ENCODE data around the gene INAVA. TPM values are rescaled to one million over a fixed set of nuclear protein-coding genes. Genes with fewer than 3 reads are reported as not detected.

INAVA gene
- total RNA-seq, 1 experiment from 2014 or later, result 36.8 TPM

GRCh38 chr1:200922406-200922805, 27.7 kb downstream of the INAVA start:
- Histone ChIP-seq H2BK20ac (ENCODE audit: low read depth, low read length, poor library complexity, severe bottlenecking) (no peak overlapping the region), H3K9ac (ENCODE audit: extremely low read depth, insufficient read length, low read length) (no peak overlapping the region), H4K8ac (replicated peaks; ENCODE audit: insufficient read length, low read depth, low read length) (no peak overlapping the region), H2BK120ac (ENCODE audit: low read depth, low read length, poor library complexity, severe bottlenecking) (no peak overlapping the region), H2BK15ac (ENCODE audit: low read depth, low read length) (no peak overlapping the region), H2BK12ac (ENCODE audit: insufficient read length, low read depth, low read length) (no peak overlapping the region), H3K4me1 (ENCODE audit: insufficient read depth, low read length) (peaks cover 3% of the 10 kb centered on the region; the same call in 1 of the 2 replicates), H4K91ac (ENCODE audit: insufficient read length, low read depth, low read length) (no peak overlapping the region), H3K79me2 (ENCODE audit: insufficient read depth, low read length) (no peaks in the 10 kb centered on the region), H3K4me2 (ENCODE audit: insufficient read depth, insufficient read length, low read length) (no peak overlapping the region), H3T11ph (ENCODE audit: low read length) (no peak overlapping the region), H3K79me1 (ENCODE audit: insufficient read depth, low read depth, low read length, poor library complexity, severe bottlenecking) (no peaks in the 10 kb centered on the region), H3K9me3 (ENCODE audit: control insufficient read depth, low read depth, low read length) (no peaks in the 10 kb centered on the region), H3K23ac (ENCODE audit: insufficient read length, low read depth, low read length) (no peak overlapping the region), H3K14ac (ENCODE audit: insufficient read depth, low read length) (no peak overlapping the region; the same call in 1 of the 2 replicates), H3K27ac (ENCODE audit: insufficient read length, low read depth, low read length) (no peak overlapping the region), H2BK5ac (ENCODE audit: insufficient read length, low read length) (no peak overlapping the region), H3K18ac (ENCODE audit: insufficient read length, low read depth, low read length) (no peak overlapping the region), H2AK5ac (ENCODE audit: insufficient read length, low read length) (no peak overlapping the region), H3K23me2 (ENCODE audit: insufficient read length, low read depth, low read length, poor library complexity, severe bottlenecking) (no peaks in the 10 kb centered on the region), H4K20me1 (ENCODE audit: control insufficient read depth, insufficient read depth, insufficient read length) (no peaks in the 10 kb centered on the region), H3K56ac (ENCODE audit: insufficient read length, low read depth, low read length) (no peak overlapping the region), H3K4ac (ENCODE audit: low read depth, low read length) (no peak overlapping the region), H2AFZ (ENCODE audit: low read length) (no peak overlapping the region), H4K5ac (ENCODE audit: insufficient read length, low read depth, low read length) (no peak overlapping the region), H3K27me3 (ENCODE audit: insufficient read depth, low read length) (no peaks in the 10 kb centered on the region)
- no peak overlapping the region for H3K27ac Mint-ChIP-seq
- H3K36me3 Mint-ChIP-seq (ENCODE audit: insufficient read depth in 1 of 3, low read depth in 3 of 3), result no peaks in the 10 kb centered on the region
- DNase-seq, result no peak
- no peaks in the 10 kb centered on the region for H3K9me3 Mint-ChIP-seq
- H3K27me3 Mint-ChIP-seq (ENCODE audit: low read depth), result peaks cover 2% of the 10 kb centered on the region; the same call in 1 of the 2 replicates
- peaks cover 10 to 21% of the 10 kb centered on the region in 2 experiments for H3K4me1 Mint-ChIP-seq
- TF ChIP-seq, protein P1, sequence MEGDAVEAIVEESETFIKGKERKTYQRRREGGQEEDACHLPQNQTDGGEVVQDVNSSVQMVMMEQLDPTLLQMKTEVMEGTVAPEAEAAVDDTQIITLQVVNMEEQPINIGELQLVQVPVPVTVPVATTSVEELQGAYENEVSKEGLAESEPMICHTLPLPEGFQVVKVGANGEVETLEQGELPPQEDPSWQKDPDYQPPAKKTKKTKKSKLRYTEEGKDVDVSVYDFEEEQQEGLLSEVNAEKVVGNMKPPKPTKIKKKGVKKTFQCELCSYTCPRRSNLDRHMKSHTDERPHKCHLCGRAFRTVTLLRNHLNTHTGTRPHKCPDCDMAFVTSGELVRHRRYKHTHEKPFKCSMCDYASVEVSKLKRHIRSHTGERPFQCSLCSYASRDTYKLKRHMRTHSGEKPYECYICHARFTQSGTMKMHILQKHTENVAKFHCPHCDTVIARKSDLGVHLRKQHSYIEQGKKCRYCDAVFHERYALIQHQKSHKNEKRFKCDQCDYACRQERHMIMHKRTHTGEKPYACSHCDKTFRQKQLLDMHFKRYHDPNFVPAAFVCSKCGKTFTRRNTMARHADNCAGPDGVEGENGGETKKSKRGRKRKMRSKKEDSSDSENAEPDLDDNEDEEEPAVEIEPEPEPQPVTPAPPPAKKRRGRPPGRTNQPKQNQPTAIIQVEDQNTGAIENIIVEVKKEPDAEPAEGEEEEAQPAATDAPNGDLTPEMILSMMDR (conservative IDR thresholded peaks at IDR 0.05), result no peak
- no CpG with 5 or more reads among the region's 2 CpGs for WGBS (ENCODE audit: extremely low coverage, insufficient read length, low lambda C conversion rate)
- H3K4me3 Mint-ChIP-seq, result no peak overlapping the region

Data from H9 (cell line).